ENCODE data around the gene TMEM167A.

Gene TMEM167A

GRCh38 chr5:83048277-83048676, 28.9 kb downstream of the TMEM167A start:
- no peak for DNase-seq
- Histone ChIP-seq H3K9ac (ENCODE audit: low read length) (no peak overlapping the region), H3K18ac (ENCODE audit: low read depth in 1 of 2, low read length in 2 of 2) (no peak overlapping the region), H2BK120ac (ENCODE audit: low read depth, low read length) (no peak overlapping the region), H3K27ac (ENCODE audit: low read length, poor library complexity, severe bottlenecking) (no peak overlapping the region), H3K36me3 (ENCODE audit: control insufficient read depth in 1 of 2, insufficient read depth in 2 of 2, low read depth in 1 of 2, low read length in 2 of 2) (peaks cover 0 to 29% of the 10 kb centered on the region in 2 experiments), H3K23ac (ENCODE audit: low read length in 2 of 2) (no peak overlapping the region), H2BK5ac (ENCODE audit: low read depth, low read length, poor library complexity, severe bottlenecking) (no peak overlapping the region), H3K4me1 (ENCODE audit: control insufficient read depth, insufficient read depth, low read depth, low read length) (no peaks in the 10 kb centered on the region), H3K4me2 (ENCODE audit: low read length, poor library complexity, severe bottlenecking) (no peak overlapping the region), H3K79me1 (replicated peaks; ENCODE audit: low read length, poor library complexity, severe bottlenecking) (no peaks in the 10 kb centered on the region), H4K8ac (ENCODE audit: low read length) (no peak overlapping the region), H3K9me3 (ENCODE audit: control insufficient read depth, low read length) (no peaks in the 10 kb centered on the region), H2AK5ac (ENCODE audit: low read length, severe bottlenecking) (no peak overlapping the region), H3K14ac (ENCODE audit: low read length in 2 of 2) (no peak overlapping the region), H3K27me3 (ENCODE audit: control insufficient read depth in 1 of 2, insufficient read depth in 1 of 2, low read length in 2 of 2) (no peaks in the 10 kb centered on the region), H2BK15ac (ENCODE audit: low read depth, poor library complexity, severe bottlenecking) (no peak overlapping the region), H2BK12ac (ENCODE audit: low read length in 2 of 2) (no peak overlapping the region), H3K4me3 (ENCODE audit: insufficient read depth in 1 of 2, low read depth in 1 of 2, low read length in 2 of 2) (no peak overlapping the region), H2AFZ (ENCODE audit: low read depth, low read length) (no peak overlapping the region), H4K91ac (ENCODE audit: low read length) (no peak overlapping the region), H3K4ac (ENCODE audit: low read depth in 1 of 2, low read length in 2 of 2) (no peak overlapping the region)
- no CpG with 5 or more reads among the region's 3 CpGs for WGBS

GRCh38 chr5:83044926-83045325, 32.3 kb downstream of the TMEM167A start:
- Histone ChIP-seq H3K14ac (ENCODE audit: low read length in 2 of 2) (no peak overlapping the region), H4K91ac (ENCODE audit: low read length) (no peak overlapping the region), H2AFZ (ENCODE audit: low read depth, low read length) (no peak overlapping the region), H3K4me2 (ENCODE audit: low read length, poor library complexity, severe bottlenecking) (no peak overlapping the region), H2BK12ac (ENCODE audit: low read length in 2 of 2) (no peak overlapping the region), H3K27ac (ENCODE audit: low read length, poor library complexity, severe bottlenecking) (no peak overlapping the region), H4K8ac (ENCODE audit: low read length) (no peak overlapping the region), H3K4me3 (ENCODE audit: insufficient read depth in 1 of 2, low read depth in 1 of 2, low read length in 2 of 2) (no peak overlapping the region), H3K79me1 (replicated peaks; ENCODE audit: low read length, poor library complexity, severe bottlenecking) (no peaks in the 10 kb centered on the region), H2BK15ac (ENCODE audit: low read depth, poor library complexity, severe bottlenecking) (no peak overlapping the region), H3K4me1 (ENCODE audit: control insufficient read depth, insufficient read depth, low read depth, low read length) (no peaks in the 10 kb centered on the region), H2AK5ac (ENCODE audit: low read length, severe bottlenecking) (no peak overlapping the region), H2BK120ac (ENCODE audit: low read depth, low read length) (no peak overlapping the region), H3K4ac (ENCODE audit: low read depth in 1 of 2, low read length in 2 of 2) (no peak overlapping the region), H3K18ac (ENCODE audit: low read depth in 1 of 2, low read length in 2 of 2) (no peak overlapping the region), H3K27me3 (ENCODE audit: control insufficient read depth in 1 of 2, insufficient read depth in 1 of 2, low read length in 2 of 2) (no peaks in the 10 kb centered on the region), H3K9me3 (ENCODE audit: control insufficient read depth, low read length) (no peaks in the 10 kb centered on the region), H3K9ac (ENCODE audit: low read length) (no peak overlapping the region), H2BK5ac (ENCODE audit: low read depth, low read length, poor library complexity, severe bottlenecking) (no peak overlapping the region), H3K23ac (ENCODE audit: low read length in 2 of 2) (no peak overlapping the region), H3K36me3 (ENCODE audit: control insufficient read depth in 1 of 2, insufficient read depth in 2 of 2, low read depth in 1 of 2, low read length in 2 of 2) (peaks cover 0 to 5% of the 10 kb centered on the region in 2 experiments)
- WGBS: 43% methylated on average over 1 of the region's 2 CpGs
- DNase-seq: no peak

- DNase-seq: no peak
- H4K8ac ChIP-seq (ENCODE audit: low read length): no peak overlapping the region
- H3K27ac ChIP-seq (ENCODE audit: low read length, poor library complexity, severe bottlenecking): no peak overlapping the region
- no peak overlapping the region for H3K14ac ChIP-seq (ENCODE audit: low read length in 2 of 2)
- no peaks in the 10 kb centered on the region for H3K79me1 ChIP-seq (replicated peaks; ENCODE audit: low read length, poor library complexity, severe bottlenecking)
- H2BK5ac ChIP-seq (ENCODE audit: low read depth, low read length, poor library complexity, severe bottlenecking): no peak overlapping the region
- H2AK5ac ChIP-seq (ENCODE audit: low read length, severe bottlenecking): no peak overlapping the region
- no peak overlapping the region for H3K18ac ChIP-seq (ENCODE audit: low read depth in 1 of 2, low read length in 2 of 2)
- no peak overlapping the region for H3K23ac ChIP-seq (ENCODE audit: low read length in 2 of 2)
- no peak overlapping the region for H3K4me3 ChIP-seq (ENCODE audit: insufficient read depth in 1 of 2, low read depth in 1 of 2, low read length in 2 of 2)
- no peak overlapping the region for H4K91ac ChIP-seq (ENCODE audit: low read length)
- WGBS: 88% methylated on average over 2 of the region's 3 CpGs
- H3K9me3 ChIP-seq (ENCODE audit: control insufficient read depth, low read length): no peaks in the 10 kb centered on the region
- no peak overlapping the region for H3K9ac ChIP-seq (ENCODE audit: low read length)
- H2AFZ ChIP-seq (ENCODE audit: low read depth, low read length): no peak overlapping the region
- no peak overlapping the region for H3K4ac ChIP-seq (ENCODE audit: low read depth in 1 of 2, low read length in 2 of 2)
- no peak overlapping the region for H2BK12ac ChIP-seq (ENCODE audit: low read length in 2 of 2)
- no peak overlapping the region for H2BK15ac ChIP-seq (ENCODE audit: low read depth, poor library complexity, severe bottlenecking)
- H3K4me1 ChIP-seq (ENCODE audit: control insufficient read depth, insufficient read depth, low read depth, low read length): no peaks in the 10 kb centered on the region
- no peak overlapping the region for H2BK120ac ChIP-seq (ENCODE audit: low read depth, low read length)
- H3K27me3 ChIP-seq (ENCODE audit: control insufficient read depth in 1 of 2, insufficient read depth in 1 of 2, low read length in 2 of 2): no peaks in the 10 kb centered on the region
- H3K36me3 ChIP-seq (ENCODE audit: control insufficient read depth in 1 of 2, insufficient read depth in 2 of 2, low read depth in 1 of 2, low read length in 2 of 2): peaks cover 0 to 2% of the 10 kb centered on the region in 2 experiments
- H3K4me2 ChIP-seq (ENCODE audit: low read length, poor library complexity, severe bottlenecking): no peak overlapping the region
Observed at GRCh38 chr5:83042507-83042906, 34.7 kb downstream of the TMEM167A start.

- H3K4ac ChIP-seq (ENCODE audit: low read depth in 1 of 2, low read length in 2 of 2): no peak overlapping the region
- no peak overlapping the region for H2AK5ac ChIP-seq (ENCODE audit: low read length, severe bottlenecking)
- H2AFZ ChIP-seq (ENCODE audit: low read depth, low read length): no peak overlapping the region
- no peak overlapping the region for H2BK5ac ChIP-seq (ENCODE audit: low read depth, low read length, poor library complexity, severe bottlenecking)
- no peak overlapping the region for H3K4me2 ChIP-seq (ENCODE audit: low read length, poor library complexity, severe bottlenecking)
- no peaks in the 10 kb centered on the region for H3K4me1 ChIP-seq (ENCODE audit: control insufficient read depth, insufficient read depth, low read depth, low read length)
- no peak overlapping the region for H2BK15ac ChIP-seq (ENCODE audit: low read depth, poor library complexity, severe bottlenecking)
- H3K36me3 ChIP-seq (ENCODE audit: control insufficient read depth in 1 of 2, insufficient read depth in 2 of 2, low read depth in 1 of 2, low read length in 2 of 2): no peaks in the 10 kb centered on the region
- H4K91ac ChIP-seq (ENCODE audit: low read length): no peak overlapping the region
- 100% methylated on average over 1 of the region's 3 CpGs for WGBS
- H3K79me1 ChIP-seq (replicated peaks; ENCODE audit: low read length, poor library complexity, severe bottlenecking): peaks cover 1% of the 10 kb centered on the region
- H2BK12ac ChIP-seq (ENCODE audit: low read length in 2 of 2): no peak overlapping the region
- no peak overlapping the region for H3K4me3 ChIP-seq (ENCODE audit: insufficient read depth in 1 of 2, low read depth in 1 of 2, low read length in 2 of 2)
- H3K23ac ChIP-seq (ENCODE audit: low read length in 2 of 2): no peak overlapping the region
- H3K9me3 ChIP-seq (ENCODE audit: control insufficient read depth, low read length): no peaks in the 10 kb centered on the region
- no peak overlapping the region for H4K8ac ChIP-seq (ENCODE audit: low read length)
- no peak overlapping the region for H2BK120ac ChIP-seq (ENCODE audit: low read depth, low read length)
- no peaks in the 10 kb centered on the region for H3K27me3 ChIP-seq (ENCODE audit: control insufficient read depth in 1 of 2, insufficient read depth in 1 of 2, low read length in 2 of 2)
- no peak overlapping the region for H3K9ac ChIP-seq (ENCODE audit: low read length)
- DNase-seq: no peak
- H3K18ac ChIP-seq (ENCODE audit: low read depth in 1 of 2, low read length in 2 of 2): no peak overlapping the region
- no peak overlapping the region for H3K14ac ChIP-seq (ENCODE audit: low read length in 2 of 2)
- H3K27ac ChIP-seq (ENCODE audit: low read length, poor library complexity, severe bottlenecking): no peak overlapping the region
Observed at GRCh38 chr5:83038924-83039323, 38.3 kb downstream of the TMEM167A start.

Measured in mesenchymal stem cell (in vitro differentiated cells and primary cell).